PFSK-1 (cell line): Measurements from ENCODE around the gene RCAN3.

Experiments
- FOXP2 ChIP-seq: optimal IDR thresholded peaks from 2 replicates; pipeline ENCODE3; 2011; ENCODE audit warnings: borderline replicate concordance, control low read depth, inconsistent platforms; ENCODE audit not compliant: insufficient read depth; ENCODE audit errors: extremely low read length, extremely low read depth
- POLR2AphosphoS5 ChIP-seq: IDR thresholded peaks from 2 replicates; pipeline ENCODE4 v1.6.1; 2012; ENCODE audit warnings: low read depth, mild to moderate bottlenecking, control low read depth, low read length, moderate library complexity
- REST ChIP-seq, 2 experiments: IDR thresholded peaks; 2 replicates each; pipeline versions ENCODE4 v1.6.1 to v1.8.0; 2011 to 2012; ENCODE audit warnings: low read depth in 2 of 2, low read length in 2 of 2, control low read depth in 1 of 2, inconsistent platforms in 1 of 2, mild to moderate bottlenecking in 1 of 2, moderate library complexity in 1 of 2; ENCODE audit not compliant: insufficient read depth in 1 of 2
- SIN3A ChIP-seq: IDR thresholded peaks from 2 replicates; pipeline ENCODE4 v1.6.1; 2012; ENCODE audit warnings: mild to moderate bottlenecking, low read length, moderate library complexity, borderline replicate concordance; ENCODE audit not compliant: insufficient read depth
- TAF1 ChIP-seq: IDR thresholded peaks from 2 replicates; pipeline ENCODE4 v1.6.1; 2012; ENCODE audit warnings: low read length, control low read depth, borderline replicate concordance; ENCODE audit not compliant: insufficient read depth

The RCAN3 gene

DNA sequence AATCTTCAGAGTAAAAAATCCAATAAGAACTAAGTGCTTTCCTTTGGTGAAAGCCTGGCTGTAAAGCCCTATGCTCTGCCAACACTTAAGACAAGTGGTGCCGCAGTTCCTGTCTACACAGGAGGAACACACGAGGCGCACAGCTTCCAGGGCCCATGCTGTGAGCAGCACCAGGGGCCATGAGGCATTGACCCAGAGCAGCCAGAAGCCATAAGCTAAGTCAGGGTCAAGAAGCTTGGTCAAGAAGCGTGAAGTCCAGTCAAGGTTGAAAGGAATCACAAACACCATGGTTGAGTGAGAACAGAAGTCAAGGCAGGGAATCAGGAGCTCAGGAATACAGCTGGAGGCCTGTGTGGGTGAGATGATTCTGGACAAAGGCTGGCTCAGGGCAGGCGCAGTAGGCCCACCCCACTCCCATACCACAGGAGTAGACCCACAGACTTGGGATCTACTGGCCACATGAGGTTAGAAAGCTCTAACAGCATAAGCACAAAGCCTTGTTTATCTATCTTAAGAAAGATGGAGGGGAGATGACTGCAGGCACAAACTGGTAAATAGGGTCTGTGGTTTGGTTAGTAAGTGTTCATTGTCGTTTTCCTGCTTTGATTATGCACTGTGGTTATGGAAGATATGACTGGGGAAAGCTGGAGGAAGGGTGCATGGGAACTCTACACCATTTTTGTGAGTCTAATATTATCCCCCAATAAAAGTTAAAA lies 42.9 kb upstream of the RCAN3 start:
- no peak for TF ChIP-seq POLR2AphosphoS5
- no peak for TF ChIP-seq FOXP2
- TF ChIP-seq TAF1 = no peak
- TF ChIP-seq SIN3A = no peak
- TF ChIP-seq REST (IDR thresholded peaks at IDR 0.05; ENCODE audit: insufficient read depth in 1 of 2, low read depth in 2 of 2, low read length in 2 of 2) = no peak

DNA sequence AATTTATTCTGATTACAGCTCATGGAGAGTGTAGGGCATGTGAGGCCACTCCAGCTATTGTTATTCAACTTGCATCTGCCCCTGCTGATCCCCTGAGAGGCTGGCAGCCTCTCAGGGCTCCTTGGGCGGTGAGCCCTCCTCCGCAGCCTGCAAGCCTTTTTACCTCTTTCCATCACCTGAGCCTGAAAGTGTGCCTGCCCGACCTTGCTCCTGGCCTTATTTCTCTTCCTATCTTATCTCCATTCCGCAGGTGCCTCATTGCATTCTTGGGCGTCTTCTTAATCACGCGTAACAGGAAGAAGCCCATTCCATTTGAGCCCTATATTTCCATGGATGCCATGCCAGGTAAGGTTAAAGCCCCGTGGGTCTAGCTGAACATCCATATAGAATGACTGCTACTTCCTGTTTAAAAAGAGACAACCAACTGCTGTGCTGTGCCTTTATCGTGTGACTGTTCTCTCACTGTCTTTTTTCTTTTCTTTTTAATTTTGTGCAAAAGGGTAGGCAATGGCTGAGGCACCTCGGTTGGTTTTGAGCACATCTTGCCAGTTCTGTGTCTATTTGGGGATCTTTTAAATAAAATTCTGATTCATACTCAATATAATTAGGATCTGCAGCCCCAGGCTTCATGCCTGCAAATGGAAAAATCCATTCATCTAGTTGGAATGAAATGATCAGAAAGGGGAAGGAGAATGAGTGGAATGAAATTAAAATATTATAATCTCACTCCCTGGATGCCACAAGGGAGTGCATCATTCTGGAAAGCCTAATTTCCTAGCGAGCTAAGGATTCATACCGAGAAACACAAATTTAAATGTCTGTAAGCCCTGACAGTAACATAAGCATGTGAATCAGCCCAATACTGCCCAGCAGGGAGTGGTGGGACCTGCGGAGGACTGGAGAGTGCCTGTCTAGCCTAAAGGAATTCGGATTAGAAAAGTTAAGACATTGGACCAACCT lies 38.6 kb upstream of the RCAN3 start:
- TF ChIP-seq FOXP2 = no peak
- no peak for TF ChIP-seq REST (IDR thresholded peaks at IDR 0.05; ENCODE audit: insufficient read depth in 1 of 2, low read depth in 2 of 2, low read length in 2 of 2)
- TF ChIP-seq TAF1 = no peak
- no peak for TF ChIP-seq SIN3A
- no peak for TF ChIP-seq POLR2AphosphoS5

- TF ChIP-seq POLR2AphosphoS5 = no peak
- no peak for TF ChIP-seq REST (IDR thresholded peaks at IDR 0.05; ENCODE audit: insufficient read depth in 1 of 2, low read depth in 2 of 2, low read length in 2 of 2)
- no peak for TF ChIP-seq FOXP2
- no peak for TF ChIP-seq TAF1
- no peak for TF ChIP-seq SIN3A
These were observed 37.5 kb upstream of the RCAN3 start for GRCh38 chr1:24465099-24465498.

- TF ChIP-seq POLR2AphosphoS5 (no peak), REST (IDR thresholded peaks at IDR 0.05; ENCODE audit: insufficient read depth in 1 of 2, low read depth in 2 of 2, low read length in 2 of 2) (no peak), TAF1 (no peak), FOXP2 (no peak), SIN3A (no peak)
These were observed 37.0 kb upstream of the RCAN3 start for GRCh38 chr1:24465638-24466037.
